ENCODE measurements around the gene SMARCAL1. TPM values are rescaled to one million over a fixed set of nuclear protein-coding genes. Genes with fewer than 3 reads are reported as not detected.

The SMARCAL1 gene
- total RNA-seq, 1 donor from 2014 or later: 27.4 TPM

DNA sequence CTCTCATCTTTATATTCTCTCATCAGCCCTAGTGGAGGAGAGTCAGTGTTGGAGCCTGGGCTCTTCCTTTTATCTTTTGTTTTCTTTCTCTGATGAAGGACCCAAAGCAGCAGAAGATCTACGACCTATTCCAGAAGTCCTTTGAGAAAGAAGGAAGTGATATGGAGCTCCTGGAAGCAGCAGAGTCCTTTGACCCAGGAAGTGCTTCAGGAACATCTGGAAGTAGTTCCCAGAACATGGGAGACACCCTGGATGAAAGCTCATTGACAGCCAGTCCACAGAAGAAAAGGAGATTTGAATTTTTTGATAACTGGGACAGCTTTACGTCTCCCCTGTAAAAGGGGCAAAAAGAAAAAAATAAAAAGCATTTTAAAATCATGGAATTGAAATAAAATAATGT, 70.4 kb downstream of the SMARCAL1 start:
- H3K36me3 Mint-ChIP-seq (ENCODE audit: low read depth): peaks cover 34% of the 10 kb centered on the region
- no peak for DNase-seq
- H3K9me3 Mint-ChIP-seq: no peaks in the 10 kb centered on the region
- H3K27ac Mint-ChIP-seq: no peak overlapping the region
- H3K4me3 Mint-ChIP-seq: no peak overlapping the region
- peaks cover 7% of the 10 kb centered on the region for H3K4me1 Mint-ChIP-seq
- intact Hi-C loops (cut with micrococcal nuclease): no loop called here
- H3K27me3 Mint-ChIP-seq: no peaks in the 10 kb centered on the region

DNA sequence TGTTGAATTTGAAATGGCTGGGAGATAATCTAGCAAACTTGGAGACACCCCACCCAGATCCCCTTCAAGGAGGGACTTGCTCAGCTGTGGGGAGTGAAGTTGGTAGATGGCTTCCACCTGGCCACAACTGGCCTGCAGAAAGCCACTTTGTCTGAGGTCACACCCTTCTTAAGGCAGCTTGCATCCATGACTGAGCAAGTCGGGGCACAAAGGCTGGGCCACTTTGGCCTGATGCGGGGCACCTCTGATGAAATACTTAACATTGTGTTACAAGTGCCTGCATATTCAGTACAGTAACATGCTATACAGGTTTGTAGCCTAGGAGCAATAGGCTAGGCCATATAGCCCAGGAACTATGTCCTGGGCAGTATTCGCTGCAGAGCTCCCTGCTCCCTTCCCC, 73.0 kb downstream of the SMARCAL1 start:
- DNase-seq: no peak
- intact Hi-C loops (cut with micrococcal nuclease): no loop called here
- Mint-ChIP-seq H3K27ac (no peak overlapping the region), H3K4me3 (no peak overlapping the region), H3K36me3 (ENCODE audit: low read depth) (peaks cover 19% of the 10 kb centered on the region), H3K4me1 (peaks cover 3% of the 10 kb centered on the region), H3K27me3 (no peaks in the 10 kb centered on the region), H3K9me3 (no peaks in the 10 kb centered on the region)

DNA sequence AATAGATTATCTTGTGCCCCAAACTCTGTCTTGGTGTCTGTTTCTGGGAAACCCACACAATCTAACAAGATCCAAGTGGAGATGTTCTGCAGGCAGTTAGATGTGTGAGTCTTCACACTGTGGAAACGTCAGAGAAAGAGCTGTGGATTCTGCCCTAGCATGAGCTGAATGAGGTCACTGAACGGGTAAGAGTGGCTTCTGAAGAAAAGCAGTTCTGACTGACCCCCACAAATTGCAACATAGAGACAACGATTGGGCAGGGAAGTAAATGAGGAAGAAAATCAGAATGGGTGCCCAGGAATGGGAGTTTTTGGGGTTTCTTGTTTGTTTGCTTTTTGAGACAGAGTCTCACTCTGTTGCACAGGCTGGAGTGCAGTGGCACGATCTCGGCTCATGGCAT, 73.5 kb downstream of the SMARCAL1 start:
- no peak overlapping the region for H3K27ac Mint-ChIP-seq
- H3K36me3 Mint-ChIP-seq (ENCODE audit: low read depth): peaks cover 14% of the 10 kb centered on the region
- H3K4me1 Mint-ChIP-seq: peaks cover 3% of the 10 kb centered on the region
- H3K9me3 Mint-ChIP-seq: no peaks in the 10 kb centered on the region
- intact Hi-C loops (cut with micrococcal nuclease): no loop called here
- no peak overlapping the region for H3K4me3 Mint-ChIP-seq
- H3K27me3 Mint-ChIP-seq: no peaks in the 10 kb centered on the region
- DNase-seq: no peak

DNA sequence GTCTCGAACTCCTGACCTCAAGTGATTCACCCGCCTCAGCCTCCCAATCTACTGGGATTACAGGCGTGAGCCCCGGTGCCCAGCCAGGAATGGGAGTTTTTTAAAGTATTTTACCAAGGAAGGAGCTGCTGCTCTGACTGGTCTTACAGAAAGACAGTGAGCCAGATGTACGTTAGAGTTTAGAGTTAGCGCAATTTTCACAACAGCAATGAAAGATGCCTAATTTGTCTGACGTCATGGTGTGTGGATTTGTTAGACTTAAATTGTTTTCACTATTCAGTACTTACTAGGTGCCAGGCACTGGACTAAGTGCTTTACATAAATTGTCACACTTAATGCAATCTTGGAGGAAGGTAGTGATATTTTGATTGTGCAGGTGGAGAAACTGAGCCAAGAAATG, 74.0 kb downstream of the SMARCAL1 start:
- H3K36me3 Mint-ChIP-seq (ENCODE audit: low read depth): peaks cover 12% of the 10 kb centered on the region
- intact Hi-C loops (cut with micrococcal nuclease): no loop called here
- H3K27me3 Mint-ChIP-seq: no peaks in the 10 kb centered on the region
- H3K9me3 Mint-ChIP-seq: no peaks in the 10 kb centered on the region
- no peak overlapping the region for H3K4me3 Mint-ChIP-seq
- H3K27ac Mint-ChIP-seq: no peak overlapping the region
- no peak for DNase-seq
- peaks cover 3% of the 10 kb centered on the region for H3K4me1 Mint-ChIP-seq

DNA sequence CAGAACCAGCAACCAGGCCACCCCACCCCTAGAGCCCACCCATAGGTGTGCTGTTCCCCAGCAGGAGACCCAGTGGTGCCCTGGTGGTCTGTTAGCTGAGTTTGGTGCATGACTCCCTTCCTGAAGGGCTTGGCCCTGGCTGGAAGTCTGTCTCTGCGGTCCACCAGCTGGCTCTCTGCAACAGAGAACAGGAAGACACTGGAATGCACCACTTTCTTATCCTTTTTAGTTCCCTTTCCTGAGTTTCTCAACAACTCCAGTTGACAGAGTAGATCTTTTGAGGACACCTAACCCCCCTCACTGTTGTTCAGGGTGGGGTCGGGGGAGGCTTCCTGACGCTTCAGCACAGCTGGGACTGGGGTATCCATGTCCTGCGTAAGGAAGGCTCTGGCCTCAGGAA, 74.4 kb downstream of the SMARCAL1 start:
- H3K36me3 Mint-ChIP-seq (ENCODE audit: low read depth): peaks cover 10% of the 10 kb centered on the region
- no peaks in the 10 kb centered on the region for H3K9me3 Mint-ChIP-seq
- H3K27ac Mint-ChIP-seq: no peak overlapping the region
- DNase-seq: no peak
- no peaks in the 10 kb centered on the region for H3K27me3 Mint-ChIP-seq
- intact Hi-C loops (cut with micrococcal nuclease): no loop called here
- H3K4me1 Mint-ChIP-seq: peaks cover 3% of the 10 kb centered on the region
- no peak overlapping the region for H3K4me3 Mint-ChIP-seq

DNA sequence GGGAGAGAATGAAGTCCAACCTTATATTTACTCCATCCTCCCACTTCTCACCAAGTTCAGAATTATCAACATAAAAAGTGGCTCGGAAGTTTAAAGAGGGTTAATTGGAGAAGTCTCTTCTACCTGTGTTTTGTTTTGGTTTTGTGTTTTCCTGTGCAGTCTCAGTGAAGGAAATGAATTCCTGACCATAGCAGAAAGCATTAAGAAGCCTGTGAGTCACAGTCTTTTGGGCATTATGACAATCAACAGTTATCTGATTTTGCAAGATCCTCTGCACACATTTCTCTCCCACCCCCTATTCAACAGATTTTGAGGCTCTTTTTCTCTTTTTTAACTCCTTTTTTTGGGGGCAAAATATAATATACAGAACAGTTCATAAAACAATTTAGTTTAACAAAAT, 77.8 kb downstream of the SMARCAL1 start:
- intact Hi-C loops (cut with micrococcal nuclease): no loop called here
- Mint-ChIP-seq H3K27ac (no peak overlapping the region), H3K9me3 (no peaks in the 10 kb centered on the region), H3K27me3 (no peaks in the 10 kb centered on the region), H3K4me1 (peaks cover 5% of the 10 kb centered on the region), H3K36me3 (ENCODE audit: low read depth) (no peaks in the 10 kb centered on the region), H3K4me3 (no peak overlapping the region)
- no peak for DNase-seq

DNA sequence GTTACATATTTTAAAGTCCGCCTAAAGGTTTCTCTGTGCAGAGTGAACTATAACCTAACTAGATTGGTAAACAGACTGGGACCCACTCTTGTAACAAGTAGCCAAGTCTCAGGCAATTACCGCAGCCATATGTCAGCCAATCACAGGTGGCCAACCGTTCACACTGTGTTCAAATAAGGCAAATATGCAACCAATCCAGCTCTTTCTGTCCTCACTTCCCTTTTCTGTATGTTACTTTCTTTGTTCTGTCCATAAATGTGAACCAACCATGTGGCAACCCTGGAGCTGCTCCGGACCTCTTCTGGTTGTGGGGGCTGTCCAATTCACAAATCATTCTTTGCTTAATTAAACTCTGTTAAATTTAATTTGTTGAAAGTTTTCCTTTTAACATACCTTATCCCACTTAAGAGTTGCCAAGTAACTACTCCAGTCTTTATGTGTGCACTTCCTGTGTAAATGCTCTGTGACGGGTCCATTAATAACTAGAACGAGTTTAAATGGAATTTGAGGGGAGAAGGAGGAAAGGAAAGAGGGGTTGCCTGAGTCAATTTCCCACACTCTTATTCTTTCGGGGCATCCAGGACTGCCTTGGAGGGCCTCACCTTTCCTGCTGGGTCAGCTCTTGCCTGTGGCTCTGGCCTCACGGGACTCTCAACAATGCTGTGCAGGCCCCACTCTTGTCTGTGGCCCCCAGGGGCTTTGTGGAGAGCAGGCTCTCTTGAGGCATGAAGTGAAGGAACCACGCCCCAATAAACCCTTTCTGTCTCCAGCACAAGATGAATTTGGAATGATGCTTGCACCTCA, 79.7 kb downstream of the SMARCAL1 start:
- H3K27ac Mint-ChIP-seq: no peak overlapping the region
- no peak for DNase-seq
- H3K27me3 Mint-ChIP-seq: no peaks in the 10 kb centered on the region
- peaks cover 12% of the 10 kb centered on the region for H3K4me1 Mint-ChIP-seq
- H3K9me3 Mint-ChIP-seq: no peaks in the 10 kb centered on the region
- H3K4me3 Mint-ChIP-seq: no peak overlapping the region
- intact Hi-C loops (cut with micrococcal nuclease): no loop called here
- H3K36me3 Mint-ChIP-seq (ENCODE audit: low read depth): no peaks in the 10 kb centered on the region

DNA sequence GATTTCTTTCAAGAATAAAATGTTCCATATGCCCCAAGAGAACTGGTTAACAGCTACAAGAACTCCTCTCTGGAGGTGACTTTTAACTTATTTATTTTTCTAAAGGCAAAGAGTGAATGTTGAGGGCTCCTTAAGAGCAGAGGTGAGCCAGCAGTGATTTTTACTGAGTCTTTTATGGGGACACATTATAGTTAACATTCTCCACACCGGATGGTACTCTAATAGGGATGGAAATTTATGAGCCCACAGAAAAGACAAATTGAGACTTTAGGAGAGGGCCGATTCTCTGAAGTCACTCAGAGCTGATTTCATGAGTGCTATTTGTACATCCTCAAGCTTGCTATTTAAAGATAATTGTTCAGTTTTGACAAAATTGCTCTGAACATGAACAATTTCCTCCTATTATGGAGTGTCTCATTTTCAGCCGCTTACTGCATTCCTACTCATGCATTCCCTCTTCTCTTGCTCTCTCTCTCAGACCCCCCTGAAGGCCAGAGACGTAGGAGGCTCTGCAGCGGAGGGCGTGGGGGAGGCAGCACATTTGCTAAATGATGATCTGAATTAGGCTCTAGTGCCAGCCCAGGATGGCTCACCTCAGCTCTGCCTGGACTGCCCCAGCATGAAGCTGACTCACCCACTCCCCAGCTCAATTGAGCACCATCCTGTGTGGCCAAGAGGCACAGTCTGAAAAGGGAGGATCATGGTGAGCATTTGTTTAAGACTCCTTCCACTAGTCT, 80.5 kb downstream of the SMARCAL1 start:
- Mint-ChIP-seq H3K4me1 (peaks cover 19% of the 10 kb centered on the region), H3K27ac (no peak overlapping the region), H3K27me3 (no peaks in the 10 kb centered on the region), H3K9me3 (no peaks in the 10 kb centered on the region), H3K36me3 (ENCODE audit: low read depth) (peaks cover 2% of the 10 kb centered on the region), H3K4me3 (no peak overlapping the region)
- no peak for DNase-seq
- intact Hi-C loops (cut with micrococcal nuclease): no loop called here

DNA sequence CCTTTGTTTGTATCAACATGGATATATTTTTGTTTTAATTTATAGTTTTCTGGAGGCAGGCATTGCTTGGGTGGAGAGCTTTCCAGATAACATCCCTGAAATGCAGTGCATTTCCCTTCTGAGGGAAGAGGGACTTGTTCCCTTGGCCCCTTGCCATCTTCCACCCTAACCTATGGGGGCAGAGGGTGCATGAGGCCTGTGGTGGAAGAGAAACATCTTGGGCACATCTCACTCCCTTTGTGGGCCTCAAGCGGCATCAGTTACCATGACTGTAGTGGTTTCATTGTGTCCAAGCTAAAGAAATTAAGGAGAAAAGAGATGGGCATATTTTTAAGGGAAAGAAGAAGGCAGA, 81.0 kb downstream of the SMARCAL1 start:
- DNase-seq: no peak
- Mint-ChIP-seq H3K36me3 (ENCODE audit: low read depth) (peaks cover 3% of the 10 kb centered on the region), H3K27ac (no peak overlapping the region), H3K9me3 (no peaks in the 10 kb centered on the region), H3K4me1 (peaks cover 22% of the 10 kb centered on the region), H3K27me3 (no peaks in the 10 kb centered on the region), H3K4me3 (no peak overlapping the region)
- intact Hi-C loops (cut with micrococcal nuclease): no loop called here

DNA sequence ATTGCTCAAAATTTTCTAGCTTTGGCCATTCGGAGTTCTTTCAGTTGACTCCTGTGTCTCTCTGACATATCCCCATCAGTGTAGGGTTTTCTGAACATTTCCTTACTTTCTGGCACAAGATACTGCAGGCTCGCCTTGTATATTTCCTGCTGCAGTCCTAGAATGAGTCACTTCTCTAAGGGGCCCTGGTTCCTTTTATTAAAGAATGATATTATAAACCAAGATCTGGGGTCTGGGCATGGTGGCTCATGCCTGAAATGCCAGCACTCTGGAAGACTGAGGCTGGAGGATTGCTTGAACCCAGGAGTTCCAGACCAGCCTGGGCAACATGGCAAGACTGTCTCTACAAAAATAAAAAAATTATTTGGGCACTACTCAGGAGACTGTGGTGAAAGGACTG, 83.4 kb downstream of the SMARCAL1 start:
- no peaks in the 10 kb centered on the region for H3K27me3 Mint-ChIP-seq
- peaks cover 23% of the 10 kb centered on the region for H3K36me3 Mint-ChIP-seq (ENCODE audit: low read depth)
- peaks cover 31% of the 10 kb centered on the region for H3K4me1 Mint-ChIP-seq
- H3K9me3 Mint-ChIP-seq: no peaks in the 10 kb centered on the region
- no peak overlapping the region for H3K27ac Mint-ChIP-seq
- no peak for DNase-seq
- no peak overlapping the region for H3K4me3 Mint-ChIP-seq
- intact Hi-C loops (cut with micrococcal nuclease): loop anchor here (5.0 kb wide), 1 partner anchor 288 kb away; no protein-coding TSS in a partner anchor

DNA sequence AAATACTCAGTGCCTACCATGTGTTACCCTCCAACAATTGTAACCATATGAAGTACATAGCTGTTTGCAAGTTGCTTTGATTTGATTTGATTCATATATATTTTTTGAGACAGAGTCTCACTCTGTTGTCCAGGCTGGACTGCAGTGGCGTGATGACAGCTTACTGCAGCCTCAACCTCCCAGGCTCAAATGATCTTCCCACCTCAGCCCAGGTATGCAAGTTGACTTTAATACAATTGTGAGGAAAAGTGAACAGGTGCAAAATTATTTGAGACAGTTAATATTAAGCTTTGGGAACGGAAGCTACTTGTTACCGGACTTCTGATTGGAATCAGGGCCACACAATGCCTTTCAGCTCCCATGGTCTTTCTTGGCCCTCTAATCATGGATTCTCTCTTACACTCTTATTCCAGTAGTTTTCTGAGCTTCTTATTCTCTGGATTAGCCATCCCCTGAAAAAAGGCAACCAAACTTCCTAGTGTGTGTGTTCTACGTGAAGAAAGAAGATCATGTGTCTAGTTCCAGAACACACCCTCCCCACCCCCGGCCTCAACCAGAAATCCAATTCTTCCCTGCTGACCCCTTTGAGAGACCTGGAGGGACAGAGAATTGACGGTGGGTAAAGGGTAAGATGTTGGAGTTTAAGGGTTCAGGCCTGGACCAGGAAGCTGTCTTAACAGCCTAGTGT, 85.2 kb downstream of the SMARCAL1 start:
- H3K36me3 Mint-ChIP-seq (ENCODE audit: low read depth): peaks cover 42% of the 10 kb centered on the region
- peak overlapping the region; percentile 100 for H3K4me3 Mint-ChIP-seq
- peak overlapping the region; percentile 95 for H3K27ac Mint-ChIP-seq
- DNase-seq: no peak
- peaks cover 44% of the 10 kb centered on the region for H3K4me1 Mint-ChIP-seq
- no peaks in the 10 kb centered on the region for H3K27me3 Mint-ChIP-seq
- intact Hi-C loops (cut with micrococcal nuclease): loop anchor here (1.0 to 5.0 kb wide), 5 partner anchors 19 to 389 kb away; partner anchors contain the start of genes SMARCAL1 and XRCC5
- no peaks in the 10 kb centered on the region for H3K9me3 Mint-ChIP-seq

DNA sequence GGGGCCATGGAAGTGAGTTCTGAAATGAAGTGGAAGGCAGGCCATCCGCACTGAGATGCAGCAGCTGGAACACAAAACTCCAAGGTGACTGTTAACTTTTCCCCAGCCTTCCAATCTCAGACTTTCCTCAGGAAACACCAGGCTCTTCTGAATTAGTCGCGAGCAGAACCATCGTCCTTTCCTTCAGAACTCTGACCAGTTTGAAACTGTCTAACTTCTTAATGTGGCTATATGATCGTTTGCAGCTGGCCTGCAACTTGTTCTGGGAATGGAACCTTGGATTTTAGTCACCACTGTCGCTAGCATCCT, 85.7 kb downstream of the SMARCAL1 start:
- H3K36me3 Mint-ChIP-seq (ENCODE audit: low read depth): peaks cover 47% of the 10 kb centered on the region
- peak overlapping the region; percentile 95 for H3K27ac Mint-ChIP-seq
- intact Hi-C loops (cut with micrococcal nuclease): loop anchor here (1.0 to 5.0 kb wide), 5 partner anchors 20 to 389 kb away; partner anchors contain the start of genes SMARCAL1 and XRCC5
- peak overlapping the region; percentile 100 for H3K4me3 Mint-ChIP-seq
- peaks cover 48% of the 10 kb centered on the region for H3K4me1 Mint-ChIP-seq
- H3K9me3 Mint-ChIP-seq: no peaks in the 10 kb centered on the region
- no peaks in the 10 kb centered on the region for H3K27me3 Mint-ChIP-seq
- no peak for DNase-seq

DNA sequence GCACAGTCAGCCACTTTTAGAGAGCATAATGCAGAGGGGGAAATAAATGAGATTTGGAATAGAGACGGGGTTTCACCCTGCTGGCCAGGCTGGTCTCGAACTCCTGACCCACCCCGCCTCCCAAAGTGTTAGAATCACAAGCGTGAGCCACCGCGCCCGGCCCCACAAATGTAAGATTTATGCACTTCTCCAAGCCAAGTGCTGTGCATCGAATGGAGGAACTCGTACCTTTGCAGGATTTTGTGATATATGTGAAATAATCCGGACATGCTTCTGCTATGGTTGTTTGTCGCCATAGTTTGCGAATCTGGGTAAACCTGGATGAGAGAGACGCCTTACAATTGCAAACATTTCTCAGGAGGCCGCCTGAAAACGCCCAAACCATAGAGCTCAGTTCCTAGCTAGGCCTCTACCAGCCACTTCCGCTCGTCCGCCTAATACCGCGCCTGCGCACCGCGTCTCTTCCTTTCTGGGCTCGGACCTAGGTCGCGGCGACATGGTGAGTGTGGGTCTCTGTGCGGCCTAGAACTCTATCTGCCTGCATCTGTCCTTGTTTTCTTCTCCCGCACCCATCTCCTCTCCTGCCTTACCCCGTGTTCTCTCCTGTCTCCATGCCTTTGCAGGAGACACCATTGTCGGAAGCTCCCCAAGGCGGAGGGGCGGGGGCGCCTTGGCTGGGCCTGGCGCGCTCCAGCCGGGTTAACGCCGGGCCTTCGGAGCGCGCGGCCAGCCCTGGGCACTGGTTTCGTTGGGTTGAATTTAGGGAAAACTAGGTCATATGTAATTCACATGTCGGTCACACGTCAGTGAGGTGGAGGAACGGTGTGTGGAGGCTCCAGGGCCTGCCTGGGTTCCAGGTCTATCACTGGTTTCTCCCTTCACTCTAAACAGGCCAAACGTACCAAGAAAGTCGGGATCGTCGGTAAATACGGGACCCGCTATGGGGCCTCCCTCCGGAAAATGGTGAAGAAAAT, 86.4 kb downstream of the SMARCAL1 start, which contains the start of gene RPL37A:
RPL37A (plus strand) TSS at position 466 of the 974 bp plus-strand sequence; CDS start at position 497, 31 bp downstream.
- intact Hi-C loops (cut with micrococcal nuclease): loop anchor here (1.0 to 5.0 kb wide), 5 partner anchors 20 to 390 kb away; partner anchors contain the start of genes SMARCAL1 and XRCC5
- Mint-ChIP-seq H3K4me1 (peaks cover 50% of the 10 kb centered on the region), H3K4me3 (peak within 1 kb of the TSS; percentile 100), H3K27ac (peak within 1 kb of the TSS; percentile 95), H3K36me3 (ENCODE audit: low read depth) (peaks cover 53% of the 10 kb centered on the region), H3K27me3 (no peaks in the 10 kb centered on the region), H3K9me3 (no peaks in the 10 kb centered on the region)
- DNase-seq: peak; percentile 97

Measured in activated CD4-positive, alpha-beta T cell treated with anti-CD3 and anti-CD28 coated beads, Interleukin-2, amount 10 ng/mL, durations not matched to agents 24 days and 14 days (primary cell).